NOMO-1 (cell line): Measurements from ENCODE around the gene EIF5.

ENCODE experiments used
- DNase-seq, 2 experiments: peaks; one replicate each; lab custom pipeline; 2025; ENCODE audit not compliant: unreplicated experiment in 2 of 2; lab: John Stamatoyannopoulos, UW

The EIF5 gene

GRCh38 chr14:103361867-103362266 is 27.8 kb downstream of the EIF5 start:
- DNase-seq = peak; percentile 20 to 50

GRCh38 chr14:103362780-103363179 is 28.7 kb downstream of the EIF5 start:
- DNase-seq = no peak

- DNase-seq = no peak
Observed at GRCh38 chr14:103366741-103367140, 32.7 kb downstream of the EIF5 start.

GRCh38 chr14:103367995-103368394 is 34.0 kb downstream of the EIF5 start:
- no peak for DNase-seq

GRCh38 chr14:103370087-103370486 is 36.0 kb downstream of the EIF5 start:
- DNase-seq = no peak

- no peak for DNase-seq
Observed at GRCh38 chr14:103372017-103372416, 38.0 kb downstream of the EIF5 start.

GRCh38 chr14:103372552-103373304 is 38.7 kb downstream of the EIF5 start:
- no peak for DNase-seq

GRCh38 chr14:103374121-103374520 is 40.1 kb downstream of the EIF5 start:
- no peak for DNase-seq

- no peak for DNase-seq
Observed at GRCh38 chr14:103377522-103378037, 43.5 kb downstream of the EIF5 start.

- no peak for DNase-seq
Observed at GRCh38 chr14:103378038-103378854, 44.2 kb downstream of the EIF5 start.

- DNase-seq = no peak
Observed at GRCh38 chr14:103380719-103381377, 46.8 kb downstream of the EIF5 start.

GRCh38 chr14:103382376-103382775 is 48.3 kb downstream of the EIF5 start:
- no peak for DNase-seq

- no peak for DNase-seq
Observed at GRCh38 chr14:103384450-103385151, 50.6 kb downstream of the EIF5 start.

GRCh38 chr14:103385152-103385928 is 51.3 kb downstream of the EIF5 start, which contains the start of gene MARK3:
MARK3 (plus strand) TSS chr14:103385415; CDS start chr14:103386030, 615 bp downstream.
- DNase-seq = peak; percentile 95 to 96

GRCh38 chr14:103385929-103386712 is 52.1 kb downstream of the EIF5 start:
- no peak for DNase-seq

GRCh38 chr14:103386713-103387329 is 52.8 kb downstream of the EIF5 start:
- peak in 1 of 2 experiments; percentile 17 for DNase-seq

GRCh38 chr14:103388664-103389063 is 54.6 kb downstream of the EIF5 start:
- DNase-seq = no peak

GRCh38 chr14:103390605-103391004 is 56.6 kb downstream of the EIF5 start:
- no peak for DNase-seq
